ENCODE data around the gene FOXJ3. TPM values are rescaled to one million over a fixed set of nuclear protein-coding genes. Genes with fewer than 3 reads are reported as not detected.

Gene FOXJ3
- total and polyA plus RNA-seq, 2 of the 13 experiments (the other 11 are each of a cell fraction or from before 2014, with no cell fraction given) = 16.6 to 48.5 TPM

- TF ChIP-seq ZNF567 (CRISPR knock-in tag; IDR thresholded peaks at IDR 0.05; ENCODE audit: borderline replicate concordance) (no peak), ZNF350 (CRISPR knock-in tag; IDR thresholded peaks at IDR 0.05; ENCODE audit: borderline replicate concordance, low read depth) (peak; percentile 23; the same call in 1 of the 2 replicates), POGK (CRISPR knock-in tag; conservative IDR thresholded peaks at IDR 0.05) (0 out of 2 replicates have a peak, but pooled peaks have one; percentile 14), ELF4 (CRISPR knock-in tag; IDR thresholded peaks at IDR 0.05; ENCODE audit: borderline replicate concordance) (0 out of 2 replicates have a peak, but pooled peaks have one; percentile 1), ZNF230 (CRISPR knock-in tag; IDR thresholded peaks at IDR 0.05) (peak; percentile 86), HIVEP1 (CRISPR knock-in tag; IDR thresholded peaks at IDR 0.05) (peak; percentile 70; the same call in 1 of the 2 replicates), KDM4B (CRISPR knock-in tag; IDR thresholded peaks at IDR 0.05) (0 out of 2 replicates have a peak, but pooled peaks have one; percentile 9), RXRA (CRISPR knock-in tag; IDR thresholded peaks at IDR 0.05) (peak; percentile 62; the same call in 1 of the 2 replicates), CEBPZ (IDR thresholded peaks at IDR 0.05; ENCODE audit: low read length) (no peak), SAP130 (CRISPR knock-in tag; IDR thresholded peaks at IDR 0.05; ENCODE audit: low read depth) (peak; percentile 90), ZMYM3 (CRISPR knock-in tag; IDR thresholded peaks at IDR 0.05) (peak; percentile 49; the same call in 1 of the 2 replicates), CSRNP1 (CRISPR knock-in tag; IDR thresholded peaks at IDR 0.05) (no peak; the same call in 1 of the 2 replicates), ZKSCAN1 (IDR thresholded peaks at IDR 0.05; ENCODE audit: low read length) (no peak), CREM (IDR thresholded peaks at IDR 0.05) (0 out of 2 replicates have a peak, but pooled peaks have one; percentile 26), CREM (CRISPR knock-in tag; IDR thresholded peaks at IDR 0.05) (no peak), FOXK2 (IDR thresholded peaks at IDR 0.05) (peak; percentile 48; the same call in 1 of the 2 replicates), DMAP1 (CRISPR knock-in tag; IDR thresholded peaks at IDR 0.05) (peak; percentile 74; the same call in 1 of the 2 replicates), MXD3 (CRISPR knock-in tag; IDR thresholded peaks at IDR 0.05) (peak; percentile 10), SIN3A (IDR thresholded peaks at IDR 0.05; ENCODE audit: borderline replicate concordance, low read depth, low read length) (peak; percentile 79; the same call in 1 of the 2 replicates), ZIK1 (CRISPR knock-in tag; IDR thresholded peaks at IDR 0.05; ENCODE audit: borderline replicate concordance, low read depth) (0 out of 2 replicates have a peak, but pooled peaks have one; percentile 18), HDAC1 (CRISPR knock-in tag; IDR thresholded peaks at IDR 0.05) (peak; percentile 67)
Observed at GRCh38 chr1:42334240-42335049, 590 bp downstream of the FOXJ3 start (continued).
